GM19395 (cell line): ENCODE data around the gene NECAB2.
A peak's percentile ranks its signal among the peaks of the same experiment; 100 is the strongest.

Experiments used
- ATAC-seq: cut with Tn5 transposase; IDR thresholded peaks from one replicate; pipeline ENCODE4 v1.9.1; 2021; ENCODE audit warnings: mild to moderate bottlenecking, moderate library complexity; ENCODE audit not compliant: unreplicated experiment

Gene NECAB2

DNA sequence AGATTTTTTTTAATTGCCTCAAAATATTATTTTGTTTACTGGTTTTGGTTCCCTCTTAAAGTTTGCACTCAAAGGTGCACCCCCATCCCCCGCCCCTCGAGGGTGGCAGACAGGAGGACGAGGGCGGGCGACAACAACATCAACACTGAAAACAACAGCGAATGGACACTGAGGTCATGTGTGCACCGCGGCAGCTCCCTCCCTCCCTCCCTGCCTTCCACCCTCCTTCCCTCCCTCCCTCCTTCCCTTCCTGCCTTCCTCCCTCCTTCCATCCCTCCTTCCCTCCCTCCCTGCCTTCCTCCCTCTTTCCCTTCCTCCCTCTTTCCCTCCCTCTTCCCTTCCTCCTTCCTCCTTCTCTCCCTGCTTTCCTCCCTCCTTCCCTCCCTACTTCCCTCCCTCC, 16.5 kb upstream of the NECAB2 start:
- no peak for ATAC-seq

DNA sequence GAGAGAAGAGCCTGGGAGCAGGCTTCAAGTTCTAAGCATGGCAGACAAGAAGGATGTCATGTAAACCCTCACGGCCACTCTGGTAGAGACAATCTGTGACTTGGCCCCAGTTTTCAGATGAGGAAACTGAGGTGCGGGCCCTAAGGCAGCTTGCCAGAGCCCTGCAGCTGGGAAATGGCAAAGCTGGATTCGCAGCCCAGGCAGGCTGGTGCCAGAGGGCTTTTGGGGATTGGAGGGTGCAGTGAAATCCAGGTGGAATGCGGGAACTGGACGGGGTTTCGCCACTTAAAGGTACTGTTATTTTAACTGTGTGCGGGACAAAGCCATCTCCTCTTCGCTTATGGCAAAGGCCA, 15.5 kb upstream of the NECAB2 start:
- no peak for ATAC-seq

DNA sequence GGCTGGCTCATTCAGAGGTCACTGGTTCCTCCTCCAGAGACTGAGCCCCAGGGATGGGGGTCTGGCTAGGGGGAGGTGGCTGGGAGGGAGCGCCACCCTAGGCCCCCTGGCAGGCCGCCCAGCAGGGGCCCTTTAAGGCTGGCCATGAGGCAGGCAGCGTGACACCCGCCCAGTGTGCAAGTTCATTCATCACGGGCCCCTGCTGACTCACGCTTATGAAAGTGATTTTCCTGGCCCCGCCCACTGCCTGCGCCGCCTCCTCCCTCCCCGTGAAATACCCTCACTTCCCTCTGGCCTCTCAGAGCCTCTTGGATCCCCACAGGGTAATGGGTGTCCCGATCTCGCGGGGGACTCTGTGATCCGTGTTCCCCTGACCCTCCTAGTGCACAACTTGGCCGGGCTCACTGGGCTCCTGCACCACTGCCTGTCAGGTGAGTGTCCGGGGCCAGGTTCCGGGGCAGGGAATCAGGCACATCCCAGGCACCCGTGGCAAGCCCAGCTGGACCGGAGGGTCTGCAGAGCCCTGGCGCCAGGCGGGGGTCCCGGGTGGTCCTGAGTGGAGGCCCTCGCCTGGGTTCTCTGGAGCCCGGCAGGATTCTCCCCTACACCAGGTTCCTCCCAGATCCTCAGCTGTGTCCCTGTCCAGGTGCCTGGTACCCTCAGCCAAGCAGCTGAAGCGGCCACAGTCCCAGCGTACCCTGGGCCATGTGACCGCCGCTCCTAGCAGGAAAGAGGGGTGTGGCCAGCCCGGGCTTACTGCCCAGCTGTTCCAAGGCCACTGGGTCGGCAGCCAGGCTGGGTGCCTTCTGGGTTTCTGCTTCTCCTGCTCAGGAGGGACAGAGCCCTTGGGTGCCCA, 14.9 kb upstream of the NECAB2 start, which contains the start of gene OSGIN1:
TSS of gene OSGIN1 (plus strand) at position 301 of the 856 bp plus-strand sequence. CDS start 4,432 bp downstream, outside the sequence.
- ATAC-seq = peak; percentile 89

DNA sequence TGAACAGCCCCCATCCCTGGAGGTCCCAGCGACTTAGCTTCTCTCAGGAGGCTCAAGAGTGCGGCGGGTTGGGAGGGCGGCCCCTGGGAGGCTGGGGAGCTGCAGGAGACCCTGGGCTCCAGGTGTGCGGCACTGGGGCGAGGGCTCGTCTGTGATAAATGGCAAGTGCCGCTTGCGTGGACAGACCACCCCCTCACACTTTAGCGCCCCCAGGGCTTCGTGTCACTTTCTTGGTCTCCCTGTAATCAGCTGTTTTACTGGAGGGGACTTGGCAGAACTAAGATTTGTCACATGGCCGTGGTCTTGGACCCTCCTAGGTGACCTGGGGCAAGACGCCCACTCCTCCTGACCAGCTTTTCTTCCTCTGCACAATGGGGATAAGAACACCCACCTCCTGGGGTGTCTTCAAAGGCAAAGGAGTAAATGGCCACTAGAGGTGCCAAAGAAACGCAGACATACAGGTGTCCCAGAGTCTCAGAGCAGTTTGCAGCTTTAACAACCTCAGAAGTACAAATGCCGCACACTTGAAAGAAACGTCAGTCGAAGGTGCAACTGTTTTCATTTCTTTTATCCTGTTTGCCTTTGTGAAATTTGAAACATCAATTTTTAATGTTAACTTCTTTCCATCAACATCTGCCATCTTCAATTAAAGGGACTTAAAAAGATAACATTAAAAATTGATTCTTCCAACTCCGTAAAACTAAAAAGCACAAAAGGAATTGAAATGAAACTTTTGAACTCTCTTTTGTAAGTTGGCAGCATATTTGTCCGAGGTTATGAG, 14.1 kb upstream of the NECAB2 start:
- no peak for ATAC-seq

DNA sequence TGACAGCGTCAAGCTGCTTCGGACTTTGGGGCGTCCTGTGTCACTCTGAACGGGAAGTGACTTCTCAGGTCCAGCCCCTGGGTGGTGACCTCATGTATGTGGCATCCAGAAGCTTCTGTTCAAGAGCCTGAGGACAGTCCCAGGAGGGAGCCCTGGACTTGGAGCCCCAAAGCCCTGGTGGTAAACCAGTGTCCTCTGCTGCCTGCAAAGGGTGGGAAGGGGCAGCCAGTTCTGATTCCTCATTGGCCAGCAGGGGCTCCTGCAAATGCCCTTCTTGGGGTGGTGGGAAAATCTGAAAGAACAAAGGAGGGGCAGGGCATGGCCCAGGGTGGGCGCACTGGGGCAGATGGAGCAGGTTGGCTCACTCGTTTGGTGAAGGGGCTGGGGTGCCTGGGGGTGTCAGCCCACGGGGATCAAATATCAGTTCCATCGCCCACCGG, 13.4 kb upstream of the NECAB2 start:
- ATAC-seq = no peak

DNA sequence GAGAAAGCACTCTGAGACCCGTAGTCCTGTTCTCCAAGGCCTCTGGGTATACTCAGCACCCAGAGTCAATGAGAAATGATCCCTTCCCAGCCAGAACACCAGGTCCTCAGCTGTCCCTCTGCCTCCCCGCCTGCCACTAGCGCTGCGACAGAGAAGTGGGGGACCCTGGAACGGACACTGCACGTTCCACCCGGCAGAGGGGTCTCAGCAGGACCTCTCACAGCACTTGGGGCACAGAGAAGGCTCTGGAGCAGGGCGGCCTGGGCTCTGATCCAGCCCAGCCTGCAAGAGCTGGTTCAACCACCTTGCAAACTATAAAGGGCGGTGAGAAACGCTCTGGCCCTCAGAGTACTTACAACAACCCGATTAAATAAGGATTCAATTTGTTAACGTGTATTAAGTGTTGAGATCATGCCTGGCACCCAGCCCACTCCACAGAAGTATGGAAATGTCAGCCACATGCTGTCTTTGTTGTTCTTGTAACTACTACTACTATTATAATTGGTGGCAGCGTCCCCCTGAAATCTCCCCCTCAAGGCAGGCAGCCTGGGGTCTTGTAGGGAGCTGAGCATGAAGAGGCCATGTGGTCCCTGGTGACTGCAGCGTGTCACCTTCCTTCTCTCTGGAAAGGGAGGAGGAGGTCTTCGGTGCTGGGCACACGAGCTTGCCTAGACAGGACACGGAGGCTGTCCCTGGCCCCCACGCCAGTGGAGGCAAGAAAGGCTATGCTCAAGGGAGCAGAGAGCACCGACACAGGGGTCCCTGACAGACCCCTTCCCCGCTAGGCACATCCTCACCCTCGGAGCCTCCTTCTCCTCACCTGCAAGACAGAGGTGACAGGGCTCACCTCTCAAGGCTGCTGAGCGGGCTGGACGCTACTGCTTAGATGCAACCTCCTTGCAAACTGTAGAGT, 12.6 kb upstream of the NECAB2 start:
- ATAC-seq = no peak

DNA sequence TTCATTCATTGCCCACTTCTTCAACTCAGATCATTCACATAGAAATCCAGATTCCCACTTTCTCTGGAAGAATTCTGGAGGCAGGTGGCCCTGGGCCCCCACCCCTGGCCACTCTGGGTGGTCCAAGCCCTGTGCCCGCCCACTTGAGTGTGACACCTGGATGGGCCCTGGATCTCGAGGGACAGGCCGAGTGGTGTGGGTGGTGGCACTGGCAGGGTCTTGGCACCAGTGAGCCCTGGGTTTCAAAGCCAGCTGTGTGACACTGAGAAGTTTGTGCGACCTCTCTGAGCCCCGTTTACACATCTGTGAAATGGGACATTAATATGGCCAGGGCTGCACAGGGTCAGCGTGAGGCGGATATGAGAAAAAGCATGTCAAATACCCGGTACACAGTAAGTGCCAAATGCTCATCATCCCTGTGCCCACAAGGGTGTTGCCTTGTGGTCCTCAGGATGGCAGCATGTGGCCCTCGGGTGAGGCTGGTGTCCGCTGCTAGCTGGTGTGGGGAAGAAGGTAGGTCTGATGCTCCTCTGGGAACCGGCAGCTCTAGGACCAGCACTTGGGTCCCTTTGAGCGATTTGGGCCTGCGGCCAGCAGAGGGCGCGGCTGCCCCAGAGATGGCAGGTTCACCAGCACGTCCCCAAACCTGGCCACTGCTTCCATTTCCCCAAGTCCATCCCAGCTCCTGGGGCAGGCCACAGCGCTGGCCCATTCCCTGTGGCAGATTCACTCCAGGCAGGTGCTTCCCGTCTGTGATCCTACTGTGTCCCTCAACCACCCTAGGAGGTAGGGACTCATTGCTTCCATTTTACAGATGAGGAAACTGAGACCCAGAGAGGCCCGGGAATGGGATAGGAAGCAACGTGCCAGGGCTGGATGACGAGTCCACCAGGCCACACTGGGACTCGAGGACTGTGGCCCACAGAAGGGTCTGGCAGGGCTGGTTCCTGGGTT, 11.4 kb upstream of the NECAB2 start:
- no peak for ATAC-seq

DNA sequence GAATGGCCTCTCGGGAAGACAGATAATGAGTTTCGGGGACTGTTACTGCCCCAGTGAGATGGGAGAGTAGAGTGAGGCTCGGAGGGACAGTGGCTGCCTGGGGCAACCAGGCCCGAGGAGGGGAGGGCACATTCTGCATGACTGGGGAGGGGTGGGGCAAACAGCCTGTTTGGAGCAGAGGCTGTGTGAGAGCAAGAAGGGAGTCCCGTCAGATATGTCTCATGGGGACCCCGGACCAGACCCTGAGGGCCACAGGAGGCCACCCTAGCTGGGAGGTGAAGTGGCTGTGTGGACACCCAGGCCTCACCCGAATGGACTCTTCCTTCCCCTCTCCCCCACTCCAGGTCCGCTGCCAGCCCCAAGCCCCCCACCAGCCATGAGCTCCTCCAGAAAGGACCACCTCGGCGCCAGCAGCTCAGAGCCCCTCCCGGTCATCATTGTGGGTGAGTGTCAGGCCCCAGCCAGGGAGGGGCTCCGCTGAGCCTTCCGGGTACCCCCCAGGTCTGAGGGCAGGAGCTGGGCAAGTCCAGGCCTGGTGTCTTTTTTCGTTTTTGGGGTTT, 10.7 kb upstream of the NECAB2 start:
- no peak for ATAC-seq

DNA sequence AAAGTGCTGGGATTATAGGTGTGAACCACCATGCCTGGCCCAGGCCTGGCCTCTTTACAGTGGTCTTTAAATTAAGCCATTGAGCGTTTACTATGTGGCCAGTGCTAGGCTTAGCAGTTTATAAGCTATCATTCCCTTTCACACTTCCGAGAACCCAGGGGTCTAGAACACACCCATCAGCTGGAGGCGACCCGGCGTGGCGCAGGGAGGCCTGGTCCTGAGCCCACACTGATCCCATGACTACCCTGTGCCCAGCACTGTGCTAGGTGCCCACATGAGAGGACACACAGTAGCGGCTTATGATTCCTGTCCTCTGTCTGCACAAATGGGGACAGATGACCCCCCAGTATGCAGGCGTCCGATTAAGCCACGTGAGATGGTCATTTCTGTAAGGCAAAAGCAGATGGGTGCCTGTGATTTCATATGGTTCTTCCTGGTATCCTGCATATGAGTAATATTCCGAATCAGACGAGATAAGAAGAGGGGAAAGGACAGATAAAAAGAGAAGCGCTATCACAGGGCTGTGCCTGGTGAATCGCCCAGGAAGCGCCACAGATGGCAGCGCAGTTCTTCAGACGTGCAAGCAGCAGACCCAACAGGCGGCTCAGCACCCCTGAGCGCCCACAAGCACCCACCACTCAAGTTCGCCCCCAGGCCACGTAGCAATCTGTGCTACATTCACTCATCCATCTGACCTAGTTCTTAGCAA, 9.8 kb upstream of the NECAB2 start:
- no peak for ATAC-seq

DNA sequence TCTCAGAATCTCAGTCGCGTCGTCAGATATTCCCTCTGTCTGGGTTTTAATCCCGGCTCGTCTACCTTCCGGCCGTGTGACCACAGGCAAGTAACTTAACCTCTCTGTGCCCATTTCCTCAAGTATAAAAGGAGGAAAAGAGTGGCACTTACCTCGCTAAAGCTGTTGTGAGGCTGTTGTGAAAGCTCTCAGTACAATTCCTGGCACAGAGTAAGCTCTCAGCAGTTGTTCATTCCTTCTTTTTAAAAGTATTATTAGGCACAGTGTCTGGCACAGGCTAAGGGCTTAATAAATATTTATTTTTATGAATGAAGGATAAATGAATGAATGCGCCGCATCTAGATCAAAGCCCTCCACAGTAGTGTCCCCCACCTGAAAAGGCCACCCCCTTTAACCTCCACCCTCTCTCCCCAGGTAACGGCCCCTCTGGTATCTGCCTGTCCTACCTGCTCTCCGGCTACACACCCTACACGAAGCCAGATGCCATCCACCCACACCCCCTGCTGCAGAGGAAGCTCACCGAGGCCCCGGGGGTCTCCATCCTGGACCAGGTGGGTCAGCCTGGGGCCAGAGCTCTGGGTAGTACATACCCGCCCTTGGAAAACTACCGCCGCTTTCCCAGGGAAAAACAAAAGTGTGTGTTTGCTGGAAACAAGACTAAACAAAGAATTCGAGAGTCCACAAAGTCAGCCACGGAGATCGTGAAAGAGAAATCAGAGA, 9.0 kb upstream of the NECAB2 start:
- ATAC-seq = no peak

DNA sequence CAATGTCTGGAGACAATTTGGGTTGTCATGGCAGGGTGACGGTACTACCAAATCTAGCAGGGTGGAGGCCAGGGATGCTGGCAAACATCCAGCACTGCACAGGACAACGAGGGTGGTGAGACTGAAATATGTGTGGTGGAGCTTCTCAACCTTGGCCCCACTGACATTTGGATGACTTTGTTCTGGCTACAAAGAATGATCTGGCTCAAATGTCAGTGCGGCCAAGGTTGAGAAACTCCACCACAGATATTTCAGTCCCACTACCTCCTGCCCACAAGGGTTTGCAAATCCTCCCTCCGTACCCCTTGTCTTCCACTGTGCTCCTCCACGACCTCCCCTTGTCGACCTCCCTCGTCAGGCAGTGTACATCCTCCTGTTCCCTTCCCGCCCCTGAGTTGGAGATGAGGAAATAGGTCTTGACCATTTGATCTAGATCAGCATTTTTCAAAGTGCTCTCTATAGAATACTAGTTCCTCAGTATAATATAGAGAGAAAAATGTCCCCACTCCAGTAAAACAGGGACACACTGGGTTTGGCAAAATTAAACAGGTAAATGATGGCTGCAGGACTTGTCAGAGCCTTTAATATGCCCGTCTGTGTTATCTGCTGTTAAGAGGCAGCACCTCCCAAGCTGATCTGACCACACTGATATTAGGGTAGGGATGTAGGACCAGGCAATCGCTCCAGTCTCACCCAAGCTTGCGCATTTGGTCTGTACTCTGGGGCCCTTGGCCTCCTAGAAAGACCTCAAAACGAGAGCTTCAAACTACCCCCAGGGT, 8.2 kb upstream of the NECAB2 start:
- no peak for ATAC-seq

DNA sequence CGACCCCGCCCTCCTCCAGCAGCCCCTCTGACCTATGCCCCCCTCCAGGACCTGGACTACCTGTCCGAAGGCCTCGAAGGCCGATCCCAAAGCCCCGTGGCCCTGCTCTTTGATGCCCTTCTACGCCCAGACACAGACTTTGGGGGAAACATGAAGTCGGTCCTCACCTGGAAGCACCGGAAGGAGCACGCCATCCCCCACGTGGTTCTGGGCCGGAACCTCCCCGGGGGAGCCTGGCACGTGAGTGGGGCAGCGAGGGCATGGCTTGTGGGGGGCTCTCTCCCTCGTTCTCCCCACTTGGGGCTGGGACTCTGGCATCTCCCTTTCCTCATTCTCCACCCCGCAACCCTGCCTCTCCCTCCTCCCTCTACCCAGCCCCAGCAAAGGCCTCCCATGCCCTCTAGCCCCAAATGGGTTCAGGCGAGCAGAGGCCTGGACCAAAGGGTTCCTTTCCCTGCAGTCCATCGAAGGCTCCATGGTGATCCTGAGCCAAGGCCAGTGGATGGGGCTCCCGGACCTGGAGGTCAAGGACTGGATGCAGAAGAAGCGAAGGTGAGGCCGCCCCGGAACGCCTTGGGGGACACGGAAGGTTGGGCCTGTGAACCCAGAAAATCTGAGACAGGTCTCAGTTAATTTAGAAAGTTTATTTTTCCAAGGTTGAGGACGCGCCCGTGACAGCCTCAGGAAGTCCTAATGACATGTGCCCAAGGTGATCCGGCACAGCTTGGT, 7.4 kb upstream of the NECAB2 start:
- ATAC-seq = no peak

DNA sequence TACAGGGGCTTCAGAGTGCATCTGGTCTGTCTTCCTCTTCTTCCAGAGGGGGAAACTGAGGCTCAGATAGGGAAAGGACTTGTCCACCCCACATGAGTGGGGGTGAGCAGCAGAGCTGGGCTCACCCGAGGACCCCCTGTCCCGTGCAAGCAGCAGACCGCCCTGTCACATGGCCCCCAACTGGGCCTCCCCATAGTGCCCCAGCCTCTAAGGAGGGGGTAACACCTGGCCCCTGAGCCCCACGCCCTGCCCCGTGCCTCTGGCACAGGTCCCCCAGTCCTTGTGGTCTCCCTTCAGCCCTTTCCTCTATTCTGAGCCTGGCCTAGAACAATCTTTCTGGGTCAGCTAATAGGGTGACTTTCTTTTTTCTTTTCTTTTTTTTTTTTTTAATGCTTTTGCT, 6.5 kb upstream of the NECAB2 start:
- ATAC-seq = no peak

DNA sequence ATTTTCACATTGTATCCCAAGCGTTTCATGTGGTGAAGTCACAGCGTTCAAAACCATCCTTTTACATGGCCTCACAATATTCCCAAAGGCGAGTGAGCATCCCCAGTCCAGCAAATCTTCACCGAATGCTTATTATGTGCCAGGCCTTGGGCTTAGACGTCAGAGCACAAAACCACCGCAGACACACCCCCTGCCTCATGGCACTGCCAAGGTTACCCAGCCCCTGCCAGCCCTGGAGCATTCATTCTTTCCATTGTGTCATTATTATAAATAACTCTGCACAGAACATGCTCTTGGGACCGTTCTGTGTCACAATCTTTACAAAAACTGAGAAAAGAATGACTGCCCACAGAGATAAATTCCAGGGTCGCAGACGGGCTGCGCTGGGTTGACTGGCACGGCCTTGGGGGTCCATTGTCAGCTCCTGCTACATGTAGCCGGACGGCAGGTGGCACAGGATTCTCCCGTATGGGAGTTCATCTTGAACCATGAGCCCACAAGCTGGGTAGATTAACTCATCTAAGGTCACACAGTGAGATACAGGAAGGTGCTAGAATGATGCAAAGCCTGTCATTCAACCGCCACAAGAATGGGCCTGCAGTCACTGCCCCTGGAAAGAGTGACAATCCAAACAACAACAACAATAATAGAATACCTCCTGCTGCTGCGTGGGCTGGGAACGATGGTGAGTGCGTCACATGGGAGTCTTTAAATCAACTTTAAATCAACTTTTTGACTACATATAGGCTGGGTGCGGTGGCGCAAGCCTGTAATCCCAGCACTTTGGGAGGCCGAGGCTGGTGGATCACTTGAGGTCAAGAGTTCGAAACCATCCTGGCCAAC, 4.5 kb upstream of the NECAB2 start:
- ATAC-seq = no peak

DNA sequence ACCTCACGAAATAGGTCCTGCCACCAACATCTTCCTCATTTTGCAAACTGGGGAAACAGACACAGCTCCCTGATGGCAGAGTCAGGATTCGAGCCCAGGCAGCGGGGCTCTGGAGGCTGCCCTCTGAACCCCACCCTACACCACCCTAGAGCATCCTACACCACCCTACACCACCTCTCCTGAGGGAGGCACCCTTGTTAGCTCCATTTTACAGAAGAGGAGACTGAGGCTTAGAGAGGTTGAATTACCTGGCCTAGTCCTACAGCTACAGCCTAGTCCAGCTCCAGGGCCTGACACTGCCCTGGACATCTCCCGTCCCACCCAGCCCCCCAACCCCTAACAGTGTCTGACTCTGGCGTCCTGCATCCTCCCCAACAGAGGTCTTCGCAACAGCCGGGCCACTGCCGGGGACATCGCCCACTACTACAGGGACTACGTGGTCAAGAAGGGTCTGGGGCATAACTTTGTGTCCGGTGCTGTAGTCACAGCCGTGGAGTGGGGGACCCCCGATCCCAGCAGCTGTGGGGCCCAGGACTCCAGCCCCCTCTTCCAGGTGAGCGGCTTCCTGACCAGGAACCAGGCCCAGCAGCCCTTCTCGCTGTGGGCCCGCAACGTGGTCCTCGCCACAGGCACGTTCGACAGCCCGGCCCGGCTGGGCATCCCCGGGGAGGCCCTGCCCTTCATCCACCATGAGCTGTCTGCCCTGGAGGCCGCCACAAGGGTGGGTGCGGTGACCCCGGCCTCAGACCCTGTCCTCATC, 3.2 kb upstream of the NECAB2 start:
- ATAC-seq = no peak
